ENCODE measurements around the gene CPNE5. TPM values are rescaled to one million over a fixed set of nuclear protein-coding genes. Genes with fewer than 3 reads are reported as not detected.
A peak's percentile ranks its signal among the peaks of the same experiment; 100 is the strongest.

CPNE5 gene
- total RNA-seq, 1 experiment from 2014 or later, result 0.44 TPM

DNA sequence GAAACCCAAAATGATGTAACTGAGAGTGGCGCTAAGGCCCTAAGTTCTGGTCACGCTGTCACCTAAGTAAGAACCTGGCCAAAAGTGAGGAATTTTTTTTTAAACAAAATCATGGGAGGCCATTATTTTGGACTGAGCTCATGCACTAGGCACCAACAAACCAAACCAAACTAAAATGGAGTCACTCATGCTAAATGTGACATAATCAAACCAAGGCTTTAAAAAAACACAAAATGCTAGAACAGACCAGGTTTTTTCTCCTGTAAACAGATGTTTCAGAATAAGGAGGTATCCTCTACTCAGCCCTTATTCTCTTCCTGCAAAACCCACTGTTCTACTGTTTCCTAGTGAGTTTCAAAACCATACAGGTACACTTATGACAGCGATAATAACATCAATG, 45.4 kb upstream of the CPNE5 start:
- Histone ChIP-seq H3K27me3 (ENCODE audit: control insufficient read depth, insufficient read depth, low read length) (no peaks in the 10 kb centered on the region), H3K4me3 (ENCODE audit: low read depth in 2 of 2, low read length in 2 of 2) (no peak overlapping the region), H3K4me1 (ENCODE audit: control insufficient read depth, insufficient read depth, low read length) (peaks cover 8% of the 10 kb centered on the region; the same call in 1 of the 2 replicates), H3K9me3 (ENCODE audit: control insufficient read depth, insufficient read depth, low read depth, low read length) (peaks cover 3% of the 10 kb centered on the region; the same call in 1 of the 2 replicates), H3K27ac (ENCODE audit: low read length) (peak overlapping the region; percentile 98; the same call in 1 of the 2 replicates), H3K36me3 (ENCODE audit: control insufficient read depth, insufficient read depth, low read length) (no peaks in the 10 kb centered on the region; the same call in 1 of the 2 replicates)
- no TSS peak for BruUV-seq (replicated peaks)
- ChIA-PET CTCF (interaction anchor here (2.1 kb wide), 1 partner anchor 134 kb away, joined by 15 read pairs; no protein-coding TSS in a partner anchor), POLR2A (no interaction called here)
- in situ Hi-C loops (cut with HindIII; ENCODE audit: low pct_unique_long_range_greater_than_20kb, low sequenced_read_pairs), result no loop called here
- no peak for TF ChIP-seq SIN3A (IDR thresholded peaks at IDR 0.05; ENCODE audit: borderline replicate concordance, insufficient read depth, low read depth, low read length)
- no peak for TF ChIP-seq POLR2AphosphoS5 (IDR thresholded peaks at IDR 0.05; ENCODE audit: low read depth, low read length)
- TF ChIP-seq TCF7L2 (IDR thresholded peaks at IDR 0.05; ENCODE audit: low read depth, low read length), result no peak
- TF ChIP-seq, protein P1, sequence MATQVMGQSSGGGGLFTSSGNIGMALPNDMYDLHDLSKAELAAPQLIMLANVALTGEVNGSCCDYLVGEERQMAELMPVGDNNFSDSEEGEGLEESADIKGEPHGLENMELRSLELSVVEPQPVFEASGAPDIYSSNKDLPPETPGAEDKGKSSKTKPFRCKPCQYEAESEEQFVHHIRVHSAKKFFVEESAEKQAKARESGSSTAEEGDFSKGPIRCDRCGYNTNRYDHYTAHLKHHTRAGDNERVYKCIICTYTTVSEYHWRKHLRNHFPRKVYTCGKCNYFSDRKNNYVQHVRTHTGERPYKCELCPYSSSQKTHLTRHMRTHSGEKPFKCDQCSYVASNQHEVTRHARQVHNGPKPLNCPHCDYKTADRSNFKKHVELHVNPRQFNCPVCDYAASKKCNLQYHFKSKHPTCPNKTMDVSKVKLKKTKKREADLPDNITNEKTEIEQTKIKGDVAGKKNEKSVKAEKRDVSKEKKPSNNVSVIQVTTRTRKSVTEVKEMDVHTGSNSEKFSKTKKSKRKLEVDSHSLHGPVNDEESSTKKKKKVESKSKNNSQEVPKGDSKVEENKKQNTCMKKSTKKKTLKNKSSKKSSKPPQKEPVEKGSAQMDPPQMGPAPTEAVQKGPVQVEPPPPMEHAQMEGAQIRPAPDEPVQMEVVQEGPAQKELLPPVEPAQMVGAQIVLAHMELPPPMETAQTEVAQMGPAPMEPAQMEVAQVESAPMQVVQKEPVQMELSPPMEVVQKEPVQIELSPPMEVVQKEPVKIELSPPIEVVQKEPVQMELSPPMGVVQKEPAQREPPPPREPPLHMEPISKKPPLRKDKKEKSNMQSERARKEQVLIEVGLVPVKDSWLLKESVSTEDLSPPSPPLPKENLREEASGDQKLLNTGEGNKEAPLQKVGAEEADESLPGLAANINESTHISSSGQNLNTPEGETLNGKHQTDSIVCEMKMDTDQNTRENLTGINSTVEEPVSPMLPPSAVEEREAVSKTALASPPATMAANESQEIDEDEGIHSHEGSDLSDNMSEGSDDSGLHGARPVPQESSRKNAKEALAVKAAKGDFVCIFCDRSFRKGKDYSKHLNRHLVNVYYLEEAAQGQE (IDR thresholded peaks at IDR 0.05; ENCODE audit: insufficient read depth in 1 of 2, low read depth in 2 of 2, low read length in 1 of 2), result no peak
- TF ChIP-seq, protein P2, sequence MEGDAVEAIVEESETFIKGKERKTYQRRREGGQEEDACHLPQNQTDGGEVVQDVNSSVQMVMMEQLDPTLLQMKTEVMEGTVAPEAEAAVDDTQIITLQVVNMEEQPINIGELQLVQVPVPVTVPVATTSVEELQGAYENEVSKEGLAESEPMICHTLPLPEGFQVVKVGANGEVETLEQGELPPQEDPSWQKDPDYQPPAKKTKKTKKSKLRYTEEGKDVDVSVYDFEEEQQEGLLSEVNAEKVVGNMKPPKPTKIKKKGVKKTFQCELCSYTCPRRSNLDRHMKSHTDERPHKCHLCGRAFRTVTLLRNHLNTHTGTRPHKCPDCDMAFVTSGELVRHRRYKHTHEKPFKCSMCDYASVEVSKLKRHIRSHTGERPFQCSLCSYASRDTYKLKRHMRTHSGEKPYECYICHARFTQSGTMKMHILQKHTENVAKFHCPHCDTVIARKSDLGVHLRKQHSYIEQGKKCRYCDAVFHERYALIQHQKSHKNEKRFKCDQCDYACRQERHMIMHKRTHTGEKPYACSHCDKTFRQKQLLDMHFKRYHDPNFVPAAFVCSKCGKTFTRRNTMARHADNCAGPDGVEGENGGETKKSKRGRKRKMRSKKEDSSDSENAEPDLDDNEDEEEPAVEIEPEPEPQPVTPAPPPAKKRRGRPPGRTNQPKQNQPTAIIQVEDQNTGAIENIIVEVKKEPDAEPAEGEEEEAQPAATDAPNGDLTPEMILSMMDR (IDR thresholded peaks at IDR 0.05), result no peak
- no peak for DNase-seq (ENCODE audit: low read depth, low spot score)
- intact Hi-C loops (cut with micrococcal nuclease; ENCODE audit: unreplicated experiment), result loop anchor here (2.0 to 10.0 kb wide), 2 partner anchors 100 to 134 kb away; partner anchors contain the start of gene MTCH1
- ATAC-seq, result no peak

DNA sequence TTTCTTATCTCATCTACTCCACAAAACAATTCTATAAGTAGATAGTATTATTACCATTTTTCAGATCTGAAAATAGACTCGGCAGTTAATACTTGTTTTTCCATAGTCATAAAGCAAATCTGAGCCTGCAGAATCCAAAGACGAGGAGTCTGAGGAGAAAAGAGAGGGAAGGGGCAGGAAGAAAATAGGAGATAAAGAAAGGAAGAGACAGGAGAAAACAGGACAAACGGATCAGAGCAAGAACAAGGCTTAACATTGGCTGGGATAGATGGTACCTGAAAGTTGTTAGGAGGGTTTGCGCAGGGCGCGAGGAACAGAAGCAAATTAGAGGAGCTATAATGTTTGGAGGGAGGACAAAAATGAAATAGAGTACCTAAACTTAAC, 36.0 kb upstream of the CPNE5 start:
- POLR2A ChIA-PET, result no interaction called here
- no peaks in the 10 kb centered on the region for H3K9me3 ChIP-seq (ENCODE audit: control insufficient read depth, insufficient read depth, low read depth, low read length)
- H3K4me3 ChIP-seq (ENCODE audit: low read depth in 2 of 2, low read length in 2 of 2), result peak overlapping the region; percentile 90 to 93
- ATAC-seq, result no peak
- peak overlapping the region; percentile 95 for H3K27ac ChIP-seq (ENCODE audit: low read length)
- no peaks in the 10 kb centered on the region for H3K27me3 ChIP-seq (ENCODE audit: control insufficient read depth, insufficient read depth, low read length)
- in situ Hi-C loops (cut with HindIII; ENCODE audit: low pct_unique_long_range_greater_than_20kb, low sequenced_read_pairs), result no loop called here
- DNase-seq (ENCODE audit: low read depth, low spot score), result no peak
- CTCF ChIA-PET, result interaction anchor here (0.6 to 0.9 kb wide), 2 partner anchors 39 to 144 kb away, joined by 7 to 9 read pairs; no protein-coding TSS in a partner anchor
- TF ChIP-seq, protein P1 (IDR thresholded peaks at IDR 0.05; ENCODE audit: insufficient read depth in 1 of 2, low read depth in 2 of 2, low read length in 1 of 2), result no peak
- TF ChIP-seq TCF7L2 (IDR thresholded peaks at IDR 0.05; ENCODE audit: low read depth, low read length), result no peak
- TF ChIP-seq POLR2AphosphoS5 (IDR thresholded peaks at IDR 0.05; ENCODE audit: low read depth, low read length), result no peak
- TF ChIP-seq, protein P2 (IDR thresholded peaks at IDR 0.05), result no peak
- no peak for TF ChIP-seq SIN3A (IDR thresholded peaks at IDR 0.05; ENCODE audit: borderline replicate concordance, insufficient read depth, low read depth, low read length)
- peaks cover 16% of the 10 kb centered on the region for H3K4me1 ChIP-seq (ENCODE audit: control insufficient read depth, insufficient read depth, low read length)
- TSS peak; percentile 96 for BruUV-seq (replicated peaks)
- peaks cover 2% of the 10 kb centered on the region for H3K36me3 ChIP-seq (ENCODE audit: control insufficient read depth, insufficient read depth, low read length)
- intact Hi-C loops (cut with micrococcal nuclease; ENCODE audit: unreplicated experiment), result no loop called here

Measured in Panc1 (cell line).